Hepatocyte (in vitro differentiated cells): ENCODE results near the gene SNX32.

Experiments
- CTCF ChIP-seq: fragments of 200-600 bp; sonication (generic); IDR thresholded peaks from 2 replicates; pipeline ENCODE4 v1.5.1; 2016; ENCODE audit warnings: antibody characterized with exemption, mild to moderate bottlenecking; ENCODE audit not compliant: poor library complexity
- EZH2 ChIP-seq: fragments of 200-600 bp; sonication (generic); IDR thresholded peaks from 2 replicates; pipeline ENCODE4 v1.6.1; 2016; ENCODE audit warnings: antibody characterized with exemption, mild to moderate bottlenecking, borderline replicate concordance

- TF ChIP-seq EZH2 (no peak), CTCF (no peak)
Observed at GRCh38 chr11:65852508-65853245, 18.9 kb downstream of the SNX32 start.
